Measurements from ENCODE around the gene KRT13.

Gene KRT13

DNA sequence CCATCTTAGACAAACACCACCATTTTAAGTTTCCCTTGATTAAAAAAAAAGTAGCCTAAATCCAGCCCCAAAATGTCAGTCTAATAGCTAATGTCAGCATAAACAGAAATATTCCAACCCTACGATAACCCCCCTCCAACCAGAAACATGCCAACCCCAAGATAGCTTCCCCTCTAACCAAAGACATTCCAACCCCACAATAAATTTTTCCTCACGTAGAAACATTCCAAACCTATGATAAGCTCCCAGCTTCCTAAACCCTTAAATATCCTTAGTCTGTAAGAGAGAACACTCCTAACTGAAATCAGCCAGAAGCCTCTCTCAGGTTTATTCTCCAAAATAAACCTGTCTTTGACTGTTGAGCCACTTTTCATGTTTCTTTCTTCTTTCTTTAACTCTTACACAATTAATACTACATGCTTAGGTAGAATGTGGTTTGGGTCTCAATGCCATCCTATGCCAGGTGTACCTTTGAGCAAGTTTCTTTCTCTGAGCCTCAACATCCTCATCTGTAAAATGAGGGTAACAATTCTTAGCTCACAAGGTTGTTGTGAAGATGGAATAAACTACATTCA lies 54.2 kb downstream of the KRT13 start:
- no peak overlapping the region for H3K4me2 ChIP-seq (ENCODE audit: low read length)
- no peaks in the 10 kb centered on the region for H3F3A ChIP-seq (ENCODE audit: insufficient read depth, low read length)
- no peak for TF ChIP-seq CTCF (IDR thresholded peaks at IDR 0.05; ENCODE audit: low read length)
- no peak for TF ChIP-seq EZH2 (IDR thresholded peaks at IDR 0.05; ENCODE audit: borderline replicate concordance, low read length)
- no peaks in the 10 kb centered on the region for H3K9me2 ChIP-seq (ENCODE audit: low read depth, low read length)
- no peak overlapping the region for H2AFZ ChIP-seq (ENCODE audit: low read length)
- no peaks in the 10 kb centered on the region for H3K27me3 ChIP-seq (ENCODE audit: insufficient read depth, low read length)
- no peaks in the 10 kb centered on the region for H3K36me3 ChIP-seq (ENCODE audit: insufficient read depth, low read length)
- no peaks in the 10 kb centered on the region for H3K79me2 ChIP-seq (ENCODE audit: insufficient read depth, low read length)
- no peaks in the 10 kb centered on the region for H4K20me1 ChIP-seq (ENCODE audit: insufficient read depth, low read length)
- no peak overlapping the region for H3K4me3 ChIP-seq (ENCODE audit: low read depth, low read length, poor library complexity, severe bottlenecking)
- no peak overlapping the region for H3K9ac ChIP-seq (ENCODE audit: low read length)
- H3K4me1 ChIP-seq (ENCODE audit: insufficient read depth, low read length, severe bottlenecking): no peaks in the 10 kb centered on the region
- H3K9me3 ChIP-seq (ENCODE audit: low read length): no peaks in the 10 kb centered on the region
- H3K27ac ChIP-seq (ENCODE audit: low read depth, low read length, poor library complexity, severe bottlenecking): no peak overlapping the region

Data from OCI-LY1 (cell line).